NCI-H2227 (cell line): ENCODE results near the gene TES.
A peak's percentile ranks its signal among the peaks of the same experiment; 100 is the strongest.
"Not testable (repeated sequence)": the region's sequence is repeated elsewhere in the genome, so short reads cannot be mapped to it uniquely, and the experiment has no call there.

Experiments
- DNase-seq: peaks from one replicate; lab custom pipeline; 2025; ENCODE audit not compliant: unreplicated experiment; lab: John Stamatoyannopoulos, UW

TES gene, protein sequence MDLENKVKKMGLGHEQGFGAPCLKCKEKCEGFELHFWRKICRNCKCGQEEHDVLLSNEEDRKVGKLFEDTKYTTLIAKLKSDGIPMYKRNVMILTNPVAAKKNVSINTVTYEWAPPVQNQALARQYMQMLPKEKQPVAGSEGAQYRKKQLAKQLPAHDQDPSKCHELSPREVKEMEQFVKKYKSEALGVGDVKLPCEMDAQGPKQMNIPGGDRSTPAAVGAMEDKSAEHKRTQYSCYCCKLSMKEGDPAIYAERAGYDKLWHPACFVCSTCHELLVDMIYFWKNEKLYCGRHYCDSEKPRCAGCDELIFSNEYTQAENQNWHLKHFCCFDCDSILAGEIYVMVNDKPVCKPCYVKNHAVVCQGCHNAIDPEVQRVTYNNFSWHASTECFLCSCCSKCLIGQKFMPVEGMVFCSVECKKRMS

DNA sequence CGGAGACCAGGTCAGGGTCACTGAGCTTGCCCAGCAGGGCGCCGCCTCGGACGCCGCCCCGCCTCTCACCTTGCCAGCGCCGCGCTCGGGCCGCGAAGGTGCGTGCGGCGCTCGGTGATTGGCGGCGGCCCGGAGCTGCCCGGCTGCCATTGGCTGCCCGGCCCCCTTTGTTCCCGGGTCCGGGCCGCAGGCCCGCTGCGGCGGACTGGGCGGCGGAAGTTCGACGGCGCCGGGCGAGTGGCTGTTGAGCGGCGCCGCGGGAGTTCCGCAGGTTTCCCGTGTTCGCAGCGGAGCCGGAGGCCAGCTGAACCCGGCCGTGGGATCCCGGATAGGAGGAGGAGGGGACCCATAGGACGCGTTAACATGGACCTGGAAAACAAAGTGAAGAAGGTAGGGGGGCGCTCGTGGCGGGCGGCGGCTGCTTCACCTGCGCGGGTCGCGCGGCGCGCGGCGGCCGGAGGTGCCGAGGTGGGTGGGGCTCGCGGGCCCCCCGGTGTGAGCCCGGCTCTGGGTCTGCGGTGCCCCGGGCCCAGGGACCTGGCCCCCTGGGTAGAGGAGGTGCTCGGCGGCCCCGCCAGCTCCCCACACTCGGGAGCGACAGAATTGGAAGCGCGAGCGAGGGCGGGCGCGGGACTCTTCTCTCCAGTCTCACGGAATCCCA, at the start of gene TES:
TSS of gene TES (plus strand) at position 195 of the 661 bp plus-strand sequence. CDS start at position 364, 169 bp downstream.
- DNase-seq = no peak

DNA sequence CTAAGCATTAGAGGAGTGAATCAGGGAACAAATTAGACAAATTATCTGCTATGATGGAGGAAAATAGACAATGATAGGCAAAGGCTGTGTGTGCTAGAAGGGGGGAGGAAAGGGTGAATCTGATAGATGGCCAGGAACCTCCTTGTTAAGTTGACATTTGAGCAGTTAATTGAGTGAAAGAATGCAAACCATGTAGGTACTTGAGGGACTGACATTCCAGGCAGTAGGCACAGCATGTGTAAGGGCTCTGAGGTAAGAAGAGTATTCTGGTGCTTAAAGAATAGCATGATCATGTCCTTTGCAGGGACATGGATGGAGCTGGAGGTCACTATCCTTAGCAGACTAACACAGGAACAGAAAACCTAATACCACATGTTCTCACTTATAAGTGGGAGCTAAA, 48.6 kb upstream of the TES start:
- DNase-seq = no peak

GRCh38 chr7:116162254-116162653, 48.1 kb upstream of the TES start:
- no peak for DNase-seq

DNA sequence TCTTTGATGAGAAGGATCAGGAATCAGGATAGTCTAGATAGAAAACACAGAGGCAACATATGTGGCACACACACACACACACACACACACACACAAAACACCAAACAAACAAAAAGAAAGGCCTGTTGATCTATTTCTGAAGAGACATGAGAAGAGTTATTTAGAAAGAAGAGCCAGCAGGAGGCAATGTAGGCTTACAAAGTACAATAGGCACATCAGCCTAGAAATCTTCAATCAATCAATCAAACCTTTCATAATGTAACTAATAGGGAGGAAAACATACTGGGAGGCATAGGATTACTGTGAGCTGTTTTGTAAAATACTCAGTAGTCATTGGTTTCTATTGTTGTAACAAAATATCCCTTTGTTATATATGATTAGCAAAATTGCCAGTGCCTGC, 47.3 kb upstream of the TES start:
- no peak for DNase-seq

DNA sequence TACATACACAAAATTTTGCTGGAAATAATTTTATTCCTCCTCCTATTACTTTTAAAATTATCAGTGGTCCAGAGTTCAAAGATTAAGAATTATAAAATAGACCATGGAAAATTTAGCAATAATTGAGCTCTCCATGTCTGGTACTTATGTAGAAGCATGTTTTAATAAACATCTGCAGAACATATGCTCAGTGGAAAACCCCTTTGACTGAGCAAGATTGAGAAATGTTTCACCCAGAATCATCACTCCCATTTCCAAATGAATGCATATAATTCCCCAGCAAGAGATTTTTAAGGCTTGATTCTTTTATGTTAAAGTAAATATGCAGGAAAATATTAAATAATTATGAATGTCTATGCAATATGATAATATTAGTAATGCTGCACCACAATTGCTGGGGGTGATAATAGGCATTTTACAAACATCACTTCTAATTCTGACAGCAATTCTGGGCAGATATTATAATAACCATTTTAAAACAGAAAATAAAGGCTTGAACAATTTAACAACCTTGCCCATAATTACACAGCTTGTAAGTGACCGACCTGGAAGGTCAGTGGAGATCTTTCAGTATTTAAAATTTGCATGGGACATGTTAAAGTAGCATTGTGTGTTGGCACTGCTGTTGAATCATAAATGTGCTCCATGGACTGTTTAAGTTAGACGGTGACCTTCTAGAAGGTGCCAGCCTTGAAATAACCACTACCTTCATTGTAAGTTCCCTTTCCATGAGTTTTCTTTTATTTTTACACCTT, 45.6 kb upstream of the TES start:
- DNase-seq = no peak

DNA sequence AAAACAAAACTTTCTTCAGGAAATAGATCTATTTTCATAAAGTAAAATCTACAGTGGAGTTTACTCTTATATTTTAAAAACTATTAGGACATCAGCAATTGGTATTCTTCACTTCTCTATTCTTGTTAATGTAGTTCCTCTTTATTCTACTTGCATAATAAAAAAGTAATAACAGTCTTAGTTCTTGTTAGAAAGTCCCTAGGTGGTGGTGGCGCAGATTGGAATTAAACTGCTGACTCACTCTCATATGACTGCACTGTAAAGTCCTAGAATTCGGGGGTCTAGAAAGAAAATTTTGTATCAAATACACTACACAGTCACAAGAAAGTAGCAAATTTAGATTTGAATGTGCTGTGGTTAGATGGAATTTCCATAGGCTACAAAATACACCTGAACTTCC, 44.6 kb upstream of the TES start:
- DNase-seq = no peak

- no peak for DNase-seq
Observed at GRCh38 chr7:116166156-116166555, 44.2 kb upstream of the TES start.

DNA sequence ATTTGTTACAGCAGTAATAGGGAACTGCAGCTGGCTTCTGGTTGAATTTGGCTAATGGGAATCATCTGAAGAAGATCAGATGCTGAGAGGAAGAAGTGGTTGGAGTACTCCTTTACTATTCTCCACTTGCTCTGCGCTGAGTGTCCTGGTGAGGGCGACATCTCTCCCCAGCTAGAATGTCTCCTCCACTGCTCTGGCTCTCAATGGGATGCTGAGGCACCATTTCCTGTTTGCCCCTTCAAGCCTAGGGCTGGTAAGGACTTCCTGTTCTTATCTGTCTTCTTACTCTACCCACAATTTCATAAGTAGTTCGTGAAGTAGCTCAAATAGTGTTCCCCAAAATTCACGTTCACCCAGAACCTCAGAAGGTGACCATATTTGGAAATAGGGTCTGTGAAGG, 43.2 kb upstream of the TES start:
- DNase-seq = no peak

DNA sequence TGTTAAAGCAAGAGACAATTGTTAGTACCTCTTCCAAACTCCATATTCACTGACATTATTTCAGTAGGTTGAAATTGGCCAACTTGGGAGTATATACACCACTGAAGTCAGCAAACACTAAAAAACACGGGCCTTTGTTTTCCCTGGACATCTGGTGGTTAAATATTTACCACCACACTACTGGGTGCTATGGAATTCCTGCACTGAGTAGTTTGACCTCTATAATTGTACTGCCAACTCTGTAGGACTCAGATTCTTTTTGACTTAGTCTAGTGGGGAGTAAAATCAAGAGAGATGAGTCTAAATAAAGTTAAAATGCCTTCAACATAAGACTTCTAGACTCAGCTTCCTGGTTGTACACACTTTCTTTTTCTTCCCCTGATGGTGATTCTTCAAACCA, 41.3 kb upstream of the TES start:
- no peak for DNase-seq

GRCh38 chr7:116170180-116170579, 40.2 kb upstream of the TES start:
- DNase-seq = no peak

- no peak for DNase-seq
Observed at GRCh38 chr7:116171094-116171493, 39.2 kb upstream of the TES start.

- DNase-seq = no peak
Observed at GRCh38 chr7:116172353-116172752, 38.0 kb upstream of the TES start.

GRCh38 chr7:116173051-116174028, 37.0 kb upstream of the TES start:
- DNase-seq = peak; percentile 1

DNA sequence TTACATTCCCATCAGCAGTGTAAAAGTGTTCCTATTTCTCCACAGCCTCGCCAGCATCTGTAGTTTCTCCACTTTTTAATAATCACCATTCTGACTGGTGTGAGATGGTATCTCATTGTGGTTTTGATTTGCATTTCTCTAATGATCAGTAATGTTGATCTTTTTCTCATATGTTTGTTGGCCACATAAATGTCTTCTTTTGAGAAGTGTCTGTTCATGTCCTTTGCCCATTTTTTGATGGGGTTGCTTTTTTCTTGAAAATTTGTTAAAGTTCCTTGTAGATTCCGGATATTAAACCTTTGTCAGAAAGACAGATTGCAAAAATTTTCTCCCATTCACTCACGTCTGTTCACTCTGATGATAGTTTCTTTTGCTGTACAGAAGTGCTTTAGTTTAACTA, 35.2 kb upstream of the TES start:
- not testable (repeated sequence) for DNase-seq

GRCh38 chr7:116176226-116176625, 34.1 kb upstream of the TES start:
- no peak for DNase-seq

DNA sequence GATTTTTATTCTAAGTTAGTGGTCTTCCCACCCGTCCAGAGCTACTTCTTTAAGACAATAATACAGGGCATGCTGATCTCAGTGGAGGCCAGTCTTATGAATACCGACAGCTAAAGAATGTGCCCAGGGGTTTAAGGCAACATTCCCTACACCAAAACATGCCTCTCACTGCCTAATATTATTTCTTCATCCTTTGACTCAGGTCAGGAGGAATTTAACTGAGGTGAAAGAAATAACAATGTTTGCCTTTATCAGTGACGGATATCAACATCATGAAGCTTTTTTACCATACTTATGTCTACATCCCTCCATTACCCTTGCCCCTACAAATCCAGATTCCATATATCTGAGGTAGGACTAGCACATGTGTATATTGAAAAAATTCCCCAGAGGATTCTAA, 33.3 kb upstream of the TES start:
- DNase-seq = no peak

GRCh38 chr7:116180302-116180701, 30.0 kb upstream of the TES start:
- DNase-seq = no peak

- DNase-seq = no peak
Observed at GRCh38 chr7:116182023-116182422, 28.3 kb upstream of the TES start.

DNA sequence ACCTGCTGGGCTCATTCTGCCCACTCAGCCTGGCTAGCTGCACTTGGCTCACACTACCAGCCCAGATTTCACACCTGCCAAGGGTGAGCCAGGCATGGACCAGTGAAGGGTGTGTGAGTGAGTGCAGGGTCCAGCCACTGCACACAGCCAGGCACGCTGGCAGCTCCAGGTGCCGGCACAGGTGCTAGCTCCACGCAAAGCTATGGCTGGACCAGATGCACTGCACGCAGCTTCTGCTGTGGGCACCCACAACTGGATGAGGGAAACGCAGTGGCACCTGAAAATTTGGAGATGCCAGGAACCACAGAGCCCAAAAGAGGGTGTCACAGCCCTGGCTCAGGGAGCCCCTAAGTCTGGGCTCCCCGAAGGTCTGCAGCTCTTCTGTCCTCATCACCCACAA, 24.9 kb upstream of the TES start:
- DNase-seq = no peak

DNA sequence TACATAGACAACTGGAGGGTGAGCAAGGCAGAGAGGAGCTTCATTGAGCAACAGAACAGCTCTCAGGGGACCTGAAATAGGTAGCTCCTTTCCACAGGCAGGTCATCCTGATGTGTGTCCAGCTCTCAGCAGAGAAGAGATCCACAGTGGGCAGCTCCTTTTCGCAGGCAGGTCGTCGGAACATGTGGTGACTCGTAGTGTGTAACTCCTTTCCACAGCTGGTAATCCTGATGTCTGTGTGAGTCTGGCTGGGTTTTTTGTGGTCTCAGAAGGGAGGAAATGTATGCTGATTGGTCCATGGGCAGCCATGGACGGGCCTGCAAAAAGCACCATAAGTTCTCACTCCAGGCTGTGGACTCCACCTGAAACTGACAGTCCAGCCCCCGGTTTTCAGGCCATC, 24.4 kb upstream of the TES start:
- DNase-seq = no peak

GRCh38 chr7:116187400-116187799, 22.9 kb upstream of the TES start:
- no peak for DNase-seq
